ENCODE measurements around the gene CASP1.

The CASP1 gene

DNA sequence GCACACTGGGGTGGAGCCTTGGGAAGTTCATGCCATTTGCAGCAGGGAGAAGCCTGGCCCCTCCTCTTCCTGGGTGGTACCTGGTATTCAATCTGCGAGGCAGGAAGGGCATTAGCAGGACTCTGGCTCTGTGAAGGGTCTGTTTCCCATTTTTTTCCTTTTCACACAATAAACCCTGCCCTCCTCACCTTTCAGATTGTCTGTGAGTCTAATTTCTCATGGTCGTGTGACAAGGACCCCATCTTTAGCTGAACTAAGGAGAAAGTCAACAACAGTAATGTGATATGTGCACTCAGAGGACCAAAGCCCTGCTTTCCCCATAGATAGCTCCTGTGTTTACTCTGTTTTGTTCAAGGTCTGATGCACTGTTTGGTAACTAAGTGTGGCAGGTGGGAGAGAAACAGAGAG is 39.9 kb downstream of the CASP1 start:
- no peak for DNase-seq (ENCODE audit: low read depth, low spot score)
- H3K27ac ChIP-seq = no peak overlapping the region

DNA sequence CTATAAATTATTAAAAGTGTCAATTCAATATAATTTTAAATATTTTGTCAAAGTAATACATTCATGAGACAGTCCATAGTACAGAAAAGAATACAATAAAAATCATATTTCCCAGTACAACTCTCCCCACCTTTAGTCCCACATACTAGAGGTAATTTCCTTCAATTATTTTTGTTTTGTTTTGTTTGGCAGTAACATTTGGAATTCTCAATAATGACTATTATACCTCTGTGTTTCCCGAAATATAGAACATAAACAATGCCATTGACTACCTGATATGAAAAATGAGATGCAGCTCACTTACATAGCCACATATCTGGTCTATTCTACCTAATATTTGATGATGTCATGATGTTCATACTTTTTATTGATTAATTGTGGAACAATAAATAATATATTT is 42.2 kb downstream of the CASP1 start:
- no peak for DNase-seq (ENCODE audit: low read depth, low spot score)
- H3K27ac ChIP-seq = no peak overlapping the region

DNA sequence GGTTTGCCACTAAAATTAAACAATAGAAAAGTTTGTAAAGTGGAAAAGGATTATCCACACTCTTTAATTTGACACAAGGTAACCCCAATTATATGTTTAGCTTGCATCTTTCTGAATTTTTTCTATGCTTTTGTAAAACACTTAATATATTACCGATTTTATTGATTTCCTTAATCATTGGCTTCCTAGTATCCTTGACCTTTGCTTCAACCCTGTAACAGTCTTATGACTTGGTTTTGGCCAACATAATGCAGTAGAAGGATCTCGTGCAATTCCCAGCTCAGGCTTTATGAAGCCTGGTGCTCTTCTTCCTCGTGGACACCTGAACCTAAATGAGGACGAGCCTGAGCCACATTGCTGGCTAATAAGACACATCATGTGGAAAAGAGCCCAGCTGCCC is 43.0 kb downstream of the CASP1 start:
- no peak for DNase-seq (ENCODE audit: low read depth, low spot score)
- no peak overlapping the region for H3K27ac ChIP-seq

DNA sequence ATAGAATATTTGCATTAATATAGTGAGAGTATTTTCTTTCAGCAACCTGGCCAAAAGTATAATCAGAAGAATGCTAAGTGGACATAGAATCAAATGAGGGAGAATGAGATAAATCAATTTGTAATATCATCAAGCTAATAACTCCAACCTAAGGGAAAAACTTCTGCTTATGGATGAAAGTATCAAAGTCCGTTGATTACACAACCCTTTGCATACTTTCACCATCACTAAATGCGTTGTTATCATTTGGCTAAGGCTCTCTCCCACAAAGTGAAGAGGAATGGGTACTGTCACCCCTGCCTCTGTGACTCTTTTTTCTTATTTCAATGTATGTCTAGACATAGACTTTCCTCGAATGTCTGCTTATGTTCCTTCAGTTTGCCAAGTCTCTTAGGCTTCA is 50.1 kb downstream of the CASP1 start:
- no peak for DNase-seq (ENCODE audit: low read depth, low spot score)
- H3K27ac ChIP-seq = no peak overlapping the region

DNA sequence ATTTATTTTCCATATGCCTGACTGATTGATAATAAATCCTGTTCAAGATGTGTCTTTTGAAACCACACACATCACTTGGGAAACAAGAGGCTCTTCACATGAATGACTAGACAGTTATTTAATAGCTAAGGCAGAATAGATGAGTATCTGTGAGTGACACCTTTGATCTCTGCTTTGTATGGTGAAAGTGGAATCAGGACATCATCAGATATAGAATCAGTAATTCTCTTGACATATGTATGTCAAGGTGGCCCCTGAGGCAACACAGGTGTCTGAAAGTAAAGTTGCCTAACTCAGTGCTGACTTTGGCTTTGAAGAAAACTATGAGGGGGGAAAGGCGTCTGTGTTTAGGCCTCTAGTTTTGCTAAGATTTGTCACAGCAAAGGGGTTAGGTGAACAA is 55.1 kb downstream of the CASP1 start:
- no peak for DNase-seq (ENCODE audit: low read depth, low spot score)
- H3K27ac ChIP-seq = no peak overlapping the region

Measured in epithelial cell of prostate (primary cell).